ENCODE measurements around the gene PIK3R5. TPM values are rescaled to one million over a fixed set of nuclear protein-coding genes. Genes with fewer than 3 reads are reported as not detected.

PIK3R5 gene
- total and polyA plus RNA-seq, 12 donors: 0.66 to 10.1 (median 2.2) TPM

DNA sequence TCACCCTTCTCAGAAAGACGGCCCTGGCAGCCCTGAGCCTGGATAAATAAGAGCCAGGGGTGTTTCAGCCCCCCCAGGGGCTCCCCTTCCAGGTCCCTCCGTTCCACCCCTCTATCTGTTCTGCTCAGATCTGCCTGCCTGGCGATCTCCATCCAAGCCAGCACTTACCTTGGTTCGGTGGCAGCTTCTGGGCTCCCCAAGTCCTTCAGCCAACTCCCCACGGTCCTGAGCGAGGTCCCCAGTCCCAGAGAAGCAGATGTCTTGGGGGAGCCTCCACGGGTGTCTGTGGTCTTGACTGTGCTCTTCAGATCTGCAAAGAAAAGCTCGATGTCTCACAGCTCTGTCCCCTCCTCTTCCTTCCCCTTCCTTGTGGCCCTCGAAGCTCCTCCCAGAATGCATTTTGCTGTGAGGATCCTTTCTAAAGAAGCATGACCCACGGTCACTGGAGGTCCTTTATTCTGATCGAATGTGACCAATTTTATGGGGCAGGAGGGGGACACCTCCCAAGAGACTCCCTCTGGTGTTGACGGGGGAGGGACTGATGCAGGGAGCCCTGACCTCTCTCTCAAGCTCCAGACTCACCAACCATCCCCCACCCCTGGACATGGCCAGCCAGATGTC lies 98.0 kb downstream of the PIK3R5 start, which contains the start of gene PIK3R6:
PIK3R6 (minus strand) TSS at position 314 of the 621 bp plus-strand sequence. CDS start 17,880 bp downstream, outside the sequence.
- Histone ChIP-seq H3K27me3 (no peaks in the 10 kb centered on the region), H3K27ac (peak within 1 kb of the TSS in 6 of 10 donors; percentile 3 to 84 (median 47)), H3K9me3 (no peaks in the 10 kb centered on the region), H3K36me3 (no peaks in the 10 kb centered on the region), H3K4me3 (peak within 1 kb of the TSS in 9 of 10 donors; percentile 7 to 60 (median 48)), H3K4me1 (peaks cover 0 to 49% (median 8%) of the 10 kb centered on the region in 9 donors)
- DNase-seq: no peak
- peak in 6 of 8 donors; percentile 41 to 68 (median 50) for ATAC-seq
- intact Hi-C loops (cut with DNase I): no loop called here
- TF ChIP-seq, protein P1, sequence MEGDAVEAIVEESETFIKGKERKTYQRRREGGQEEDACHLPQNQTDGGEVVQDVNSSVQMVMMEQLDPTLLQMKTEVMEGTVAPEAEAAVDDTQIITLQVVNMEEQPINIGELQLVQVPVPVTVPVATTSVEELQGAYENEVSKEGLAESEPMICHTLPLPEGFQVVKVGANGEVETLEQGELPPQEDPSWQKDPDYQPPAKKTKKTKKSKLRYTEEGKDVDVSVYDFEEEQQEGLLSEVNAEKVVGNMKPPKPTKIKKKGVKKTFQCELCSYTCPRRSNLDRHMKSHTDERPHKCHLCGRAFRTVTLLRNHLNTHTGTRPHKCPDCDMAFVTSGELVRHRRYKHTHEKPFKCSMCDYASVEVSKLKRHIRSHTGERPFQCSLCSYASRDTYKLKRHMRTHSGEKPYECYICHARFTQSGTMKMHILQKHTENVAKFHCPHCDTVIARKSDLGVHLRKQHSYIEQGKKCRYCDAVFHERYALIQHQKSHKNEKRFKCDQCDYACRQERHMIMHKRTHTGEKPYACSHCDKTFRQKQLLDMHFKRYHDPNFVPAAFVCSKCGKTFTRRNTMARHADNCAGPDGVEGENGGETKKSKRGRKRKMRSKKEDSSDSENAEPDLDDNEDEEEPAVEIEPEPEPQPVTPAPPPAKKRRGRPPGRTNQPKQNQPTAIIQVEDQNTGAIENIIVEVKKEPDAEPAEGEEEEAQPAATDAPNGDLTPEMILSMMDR (IDR thresholded peaks at IDR 0.05): no peak
- 44 to 55% methylated on average over 12 of the region's 12 CpGs for WGBS, 2 donors

DNA sequence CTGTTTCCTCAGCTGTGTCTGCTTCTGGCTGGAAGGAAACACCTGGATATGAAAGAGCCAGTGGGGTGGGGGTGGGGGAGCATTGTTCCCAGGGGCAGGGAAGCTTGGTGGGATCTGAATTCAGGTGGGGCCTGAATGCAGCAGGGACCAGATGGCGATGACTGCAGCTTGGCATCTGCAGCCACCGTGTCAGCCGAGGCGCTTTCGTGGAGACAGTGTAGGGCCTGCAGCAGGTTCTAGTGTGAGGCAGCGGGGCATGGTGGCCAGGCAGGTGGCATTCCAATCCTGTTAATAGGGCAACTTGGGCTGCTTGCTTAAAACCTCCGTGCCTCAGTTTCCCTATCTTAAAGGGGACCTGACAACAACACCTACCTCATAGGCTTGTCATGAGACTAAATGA lies 99.7 kb downstream of the PIK3R5 start:
- Histone ChIP-seq H3K4me1 (peaks cover 0 to 62% (median 8%) of the 10 kb centered on the region in 9 donors), H3K36me3 (no peaks in the 10 kb centered on the region), H3K27ac (no peak overlapping the region), H3K27me3 (no peaks in the 10 kb centered on the region), H3K9me3 (no peaks in the 10 kb centered on the region), H3K4me3 (peak overlapping the region in 6 of 10 donors; percentile 48 to 60 (median 52))
- ATAC-seq (peak in 3 of 8 donors; percentile 26 to 34 (median 30)), DNase-seq (no peak)
- 68 to 70% methylated on average over 7 of the region's 7 CpGs for WGBS, 2 donors
- TF ChIP-seq, protein P1 (IDR thresholded peaks at IDR 0.05): no peak
- intact Hi-C loops (cut with DNase I): no loop called here

DNA sequence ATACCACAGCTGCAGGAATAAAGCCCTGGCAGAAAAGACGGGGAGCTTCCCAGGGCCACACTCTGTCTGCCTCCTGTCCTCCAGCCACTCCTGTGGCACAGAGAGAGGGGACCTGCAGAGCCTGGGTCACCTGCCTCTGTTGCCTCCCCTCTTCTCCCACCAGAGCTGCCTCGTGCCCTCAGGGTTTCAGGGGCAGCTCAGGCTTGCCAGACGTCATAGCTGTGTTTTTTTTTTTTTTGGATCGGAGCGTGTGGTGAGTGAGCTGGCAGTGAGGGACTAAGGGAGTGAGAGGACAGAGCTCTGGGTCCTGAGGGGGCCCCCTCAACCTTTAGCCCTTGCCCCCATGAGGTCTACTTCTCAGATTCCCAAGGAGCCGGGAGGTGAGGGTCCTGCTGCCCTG lies 100.1 kb downstream of the PIK3R5 start:
- no peaks in the 10 kb centered on the region for H3K36me3 ChIP-seq
- TF ChIP-seq, protein P1 (IDR thresholded peaks at IDR 0.05): no peak
- H3K4me1 ChIP-seq: peaks cover 0 to 66% (median 8%) of the 10 kb centered on the region in 9 donors
- H3K4me3 ChIP-seq: peak overlapping the region in 4 of 10 donors; percentile 10 to 60 (median 50)
- ATAC-seq: peak in 1 of 8 donors; percentile 18
- 44 to 53% methylated on average over 6 of the region's 6 CpGs for WGBS, 2 donors
- no peaks in the 10 kb centered on the region for H3K27me3 ChIP-seq
- no peak for DNase-seq
- intact Hi-C loops (cut with DNase I): no loop called here
- no peaks in the 10 kb centered on the region for H3K9me3 ChIP-seq
- no peak overlapping the region for H3K27ac ChIP-seq

DNA sequence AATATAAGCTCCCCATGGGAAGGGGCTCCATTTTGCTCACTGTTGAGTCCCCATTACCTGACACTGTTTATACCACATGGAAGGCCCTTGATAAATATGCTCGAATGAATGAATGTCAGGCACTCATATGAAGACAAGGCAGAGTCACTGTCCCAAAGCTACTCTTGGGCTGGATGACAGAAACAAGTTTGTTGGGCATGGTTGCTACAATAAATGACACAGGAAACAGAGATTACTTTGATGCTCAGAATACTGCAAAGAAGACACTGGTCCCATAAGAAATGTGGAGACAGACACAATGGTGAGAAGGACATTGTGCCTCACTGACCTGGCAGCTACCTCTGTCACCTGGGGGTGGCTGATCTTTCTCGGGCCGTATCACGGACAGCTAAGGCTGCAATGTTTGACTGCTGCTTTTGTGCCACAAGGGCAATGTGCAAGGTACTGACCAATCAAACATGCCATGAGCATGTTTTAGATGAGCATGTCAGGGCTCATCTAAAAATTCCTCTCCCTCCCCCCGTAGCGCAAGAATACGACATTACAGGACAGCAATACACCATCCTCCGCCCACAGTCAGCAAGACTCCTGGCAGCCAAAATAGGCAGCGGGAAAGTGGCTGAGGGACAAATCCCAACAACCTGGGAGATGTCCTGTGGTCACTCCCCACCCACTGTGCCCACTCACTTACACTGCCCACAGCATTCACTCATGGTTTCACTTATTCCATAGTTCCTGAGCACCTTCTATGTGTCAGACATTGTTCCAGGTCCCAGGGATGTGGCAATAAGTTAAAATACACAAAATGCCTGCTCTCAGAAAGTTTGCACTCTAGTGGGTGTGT lies 103.1 kb downstream of the PIK3R5 start:
- TF ChIP-seq, protein P1 (IDR thresholded peaks at IDR 0.05): no peak
- H3K4me3 ChIP-seq: no peak overlapping the region
- DNase-seq: no peak
- peak overlapping the region in 1 of 10 donors; percentile 3 for H3K27ac ChIP-seq
- WGBS, 2 donors: 82 to 83% methylated on average over 9 of the region's 9 CpGs
- no peaks in the 10 kb centered on the region for H3K27me3 ChIP-seq
- no peaks in the 10 kb centered on the region for H3K9me3 ChIP-seq
- peaks cover 0 to 70% (median 16%) of the 10 kb centered on the region in 9 donors for H3K4me1 ChIP-seq
- no peak for ATAC-seq
- H3K36me3 ChIP-seq: no peaks in the 10 kb centered on the region
- intact Hi-C loops (cut with DNase I): no loop called here
